GM12878 (cell line): ENCODE data around the gene OR56A4. TPM values are rescaled to one million over a fixed set of nuclear protein-coding genes. Genes with fewer than 3 reads are reported as not detected.

ENCODE experiments used
- ATAC-seq: fragments of 200-7000 bp; cut with Tn5 transposase; 3 replicates; pipeline ENCODE4 v1.9.1; 2020; ENCODE audit warnings: mild to moderate bottlenecking, moderate library complexity
- BruUV-seq: library from RNA; stranded (reverse); fragments of 400-500 nt; replicated peaks from 2 replicates; lab custom pipeline; 2021; lab: Mats Ljungman, UMichigan
- CTCF ChIA-PET: fragments of 300-600 bp; sonication (Branson Sonifier 250); formaldehyde crosslinking; extraction: SDS; loops from one replicate; lab custom pipeline; 2021; ENCODE audit warnings: inconsistent platforms; lab: Yijun Ruan, JAX
- POLR2A ChIA-PET: fragments of 350-600 bp; formaldehyde crosslinking; extraction: SDS; loops from one replicate; lab custom pipeline; 2021; ENCODE audit warnings: inconsistent platforms; lab: Charles Lee
- RAD21 ChIA-PET: fragments of 300-600 bp; sonication (Branson Sonifier 250); formaldehyde crosslinking; loops from one replicate; lab custom pipeline; 2023; ENCODE audit warnings: antibody characterized with exemption; ENCODE audit not compliant: unreplicated experiment; lab: Charles Lee
- SMC1A ChIA-PET: fragments of 300-600 bp; sonication (Branson Sonifier 250); formaldehyde crosslinking; loops from one replicate; lab custom pipeline; 2023; ENCODE audit not compliant: unreplicated experiment, uncharacterized antibody; lab: Charles Lee
- DNase-seq: peaks from one replicate; pipeline ENCODE4 v3.0.0-alpha.2; 2011; ENCODE audit warnings: low read depth, low spot score
- FAIRE-seq: peaks from 3 replicates; lab custom pipeline; 2011; peaks lifted over from hg19 to GRCh38; lab: Jason Lieb, UNC
- H2AFZ ChIP-seq: 2 replicates; pipeline ENCODE4 v1.6.0; 2011; ENCODE audit warnings: low read depth, low read length, control low read depth; ENCODE audit not compliant: control insufficient read depth
- H3K27ac ChIP-seq: 2 replicates; pipeline ENCODE4 v1.5.1; 2011; ENCODE audit warnings: control low read depth; ENCODE audit not compliant: control insufficient read depth, insufficient read depth
- H3K27me3 ChIP-seq, 2 experiments: replicated peaks in 1 of 2; 2 replicates each; pipeline versions ENCODE4 v1.6.0 to v1.6.1; 2011; ENCODE audit warnings: low read length in 1 of 2; ENCODE audit not compliant: control insufficient read depth in 2 of 2, insufficient read depth in 2 of 2
- H3K36me3 ChIP-seq, 2 experiments: 2 replicates each; pipeline ENCODE4 v1.5.1; 2011; ENCODE audit warnings: low read length in 1 of 2; ENCODE audit not compliant: control insufficient read depth in 2 of 2, insufficient read depth in 2 of 2
- H3K4me1 ChIP-seq: 2 replicates; pipeline ENCODE4 v1.6.1; 2011; ENCODE audit warnings: mild to moderate bottlenecking, low read length, moderate library complexity, mixed read lengths; ENCODE audit not compliant: control insufficient read depth, insufficient read depth
- H3K4me2 ChIP-seq: 2 replicates; pipeline ENCODE4 v1.6.0; 2011; ENCODE audit warnings: control low read depth; ENCODE audit not compliant: control insufficient read depth, insufficient read depth
- H3K4me3 ChIP-seq: fragments of 200-600 bp; sonication (generic); 2 replicates; pipeline ENCODE4 v1.5.1; 2016
- H3K79me2 ChIP-seq: 2 replicates; pipeline ENCODE4 v1.6.0; 2011; ENCODE audit warnings: low read length; ENCODE audit not compliant: control insufficient read depth, insufficient read depth
- H3K9ac ChIP-seq: 2 replicates; pipeline ENCODE4 v1.8.0; 2011; ENCODE audit warnings: low read length, control low read depth, mixed read lengths; ENCODE audit not compliant: control insufficient read depth, insufficient read depth
- H3K9me3 ChIP-seq: replicated peaks from 3 replicates; pipeline ENCODE4 v1.5.1; 2011; ENCODE audit warnings: mild to moderate bottlenecking, low read length; ENCODE audit not compliant: control insufficient read depth, insufficient read depth
- H4K20me1 ChIP-seq: 2 replicates; pipeline ENCODE4 v1.6.0; 2011; ENCODE audit not compliant: control insufficient read depth, insufficient read depth
- BHLHE40 ChIP-seq, 2 experiments: fragments of 450-650 bp in 1 of 2; IDR thresholded peaks; 2 replicates each; pipeline ENCODE4 v1.6.1; 2011 to 2017; ENCODE audit warnings: low read depth in 2 of 2, borderline replicate concordance in 1 of 2, improper control_type of control experiment in 1 of 2, low read length in 1 of 2, mild to moderate bottlenecking in 1 of 2
- BRCA1 ChIP-seq: IDR thresholded peaks from 2 replicates; pipeline ENCODE4 v1.6.1; 2011; ENCODE audit warnings: low read depth, low read length, improper control_type of control experiment
- CBX3 ChIP-seq: fragments of 200-600 bp; sonication (generic); IDR thresholded peaks from 2 replicates; pipeline ENCODE4 v1.6.1; 2016; ENCODE audit warnings: low read depth, borderline replicate concordance
- EP300 ChIP-seq, 2 experiments: fragments of 150-350 bp in 1 of 2; IDR thresholded peaks; 2 replicates each; pipeline ENCODE4 v1.6.1; 2011 to 2012; ENCODE audit warnings: low read depth in 2 of 2, low read length in 2 of 2, borderline replicate concordance in 1 of 2, improper control_type of control experiment in 1 of 2, inconsistent platforms in 1 of 2; ENCODE audit not compliant: control insufficient read depth in 1 of 2
- FOXK2 ChIP-seq: fragments of 450-650 bp; IDR thresholded peaks from 2 replicates; pipeline ENCODE4 v1.6.1; 2017; ENCODE audit warnings: mild to moderate bottlenecking, moderate library complexity
- KLF5 ChIP-seq: fragments of 450-650 bp; IDR thresholded peaks from 2 replicates; pipeline ENCODE4 v1.6.1; 2014; ENCODE audit warnings: mild to moderate bottlenecking; ENCODE audit not compliant: partially characterized antibody
- MXI1 ChIP-seq: fragments of 150-350 bp; IDR thresholded peaks from 2 replicates; pipeline ENCODE4 v1.6.1; 2011; ENCODE audit warnings: low read depth, mild to moderate bottlenecking, inconsistent platforms, low read length, improper control_type of control experiment
- NR2C1 ChIP-seq: fragments of 450-650 bp; IDR thresholded peaks from 2 replicates; pipeline ENCODE4 v1.6.1; 2017; ENCODE audit warnings: antibody characterized with exemption, mild to moderate bottlenecking, moderate library complexity
- PKNOX1 ChIP-seq: fragments of 450-650 bp; IDR thresholded peaks from 2 replicates; pipeline ENCODE4 v1.6.1; 2016; ENCODE audit warnings: mild to moderate bottlenecking
- POLR2AphosphoS2 ChIP-seq: IDR thresholded peaks from 2 replicates; pipeline ENCODE4 v1.6.1; 2011; ENCODE audit warnings: low read depth, mild to moderate bottlenecking, low read length, improper control_type of control experiment, moderate library complexity
- RB1 ChIP-seq: fragments of 450-650 bp; formaldehyde crosslinking; IDR thresholded peaks from 2 replicates; pipeline ENCODE4 v1.6.1; 2017; ENCODE audit warnings: mild to moderate bottlenecking, borderline replicate concordance
- TCF7 ChIP-seq: IDR thresholded peaks from 2 replicates; pipeline ENCODE4 v1.6.1; 2014; ENCODE audit warnings: antibody characterized with exemption, borderline replicate concordance
- ZNF217 ChIP-seq: fragments of 450-650 bp; IDR thresholded peaks from 2 replicates; pipeline ENCODE4 v1.6.1; 2017; ENCODE audit warnings: antibody characterized with exemption, mild to moderate bottlenecking
- ZNF24 ChIP-seq: fragments of 450-650 bp; IDR thresholded peaks from 2 replicates; pipeline ENCODE4 v1.6.1; 2017; ENCODE audit warnings: antibody characterized with exemption, mild to moderate bottlenecking
- ZNF274 ChIP-seq: IDR thresholded peaks from one replicate; pipeline ENCODE4 v1.8.0; 2011; ENCODE audit not compliant: insufficient read length, insufficient read depth
- ZNF384 ChIP-seq: IDR thresholded peaks from 2 replicates; pipeline ENCODE4 v1.6.1; 2012; ENCODE audit warnings: low read depth, mild to moderate bottlenecking, low read length, improper control_type of control experiment, borderline replicate concordance
- ZSCAN29 ChIP-seq: fragments of 450-650 bp; IDR thresholded peaks from 2 replicates; pipeline ENCODE4 v1.6.1; 2017; ENCODE audit warnings: mild to moderate bottlenecking, moderate library complexity
- WGBS: methylation state at CpG from one replicate; pipeline ENCODE4 v1.1.6; 2016; ENCODE audit warnings: low lambda C conversion rate; ENCODE audit not compliant: insufficient replicate concordance, insufficient coverage; ENCODE audit errors: missing lambda C conversion rate; 5-methylcytosine and 5-hydroxymethylcytosine counted together
- in situ Hi-C: fragments of 300-500 bp; cut with MboI; formaldehyde crosslinking; loops from 9 replicates; pipeline ENCODE4 v1.14.3; 2018; ENCODE audit warnings: mixed read lengths
- intact Hi-C: fragments of 100-400 bp; cut with micrococcal nuclease; formaldehyde crosslinking; loops from one replicate; pipeline ENCODE4 v1.14.2; 2022; ENCODE audit not compliant: unreplicated experiment
- polyA plus RNA-seq, 11 experiments: library from polyadenylated mRNA; depleted of rRNA in 4 of 11; unstranded in 6 of 11; stranded (reverse) in 5 of 11; fragments of >200 nt; fragmentation: Nextera tagmentation in 4 of 11; fragmentation: Illumina TruSeq in 1 of 11; extraction: Ambion mirVana in 4 of 11; extraction: Trizol in 1 of 11; gene quantifications; 1 replicate in 1 of 11; 2 replicates in 10 of 11; pipeline versions ENCODE4 v1.2.1 to v1.2.3, GENCODE V29; 2011 to 2016; ENCODE audit warnings: inconsistent platforms in 2 of 11, missing spikeins in 2 of 11, low read depth in 1 of 11
- total RNA-seq, 4 experiments: library from RNA; depleted of rRNA in 3 of 4; stranded (reverse); fragments of >200 nt in 3 of 4; fragmentation: Illumina TruSeq in 1 of 4; extraction: Trizol in 1 of 4; gene quantifications; 2 replicates each; pipeline versions ENCODE4 v1.2.1 to v1.2.3, GENCODE V29; 2013 to 2021

OR56A4 gene
- total and polyA plus RNA-seq, 10 of the 15 experiments (the other 5 are each of a cell fraction or from before 2014, with no cell fraction given): not detected

GRCh38 chr11:6030708-6031405 is 24.1 kb upstream of the OR56A4 start, which contains the start of gene OR56A1:
Gene OR56A1 (minus strand): TSS chr11:6030758. CDS start chr11:6027692, 3,066 bp downstream.
- ChIA-PET SMC1A (no interaction called here), RAD21 (no interaction called here), POLR2A (no interaction called here), CTCF (no interaction called here)
- no peak within 1 kb of the TSS for H3K9ac ChIP-seq
- H3K4me3 ChIP-seq: no peak within 1 kb of the TSS
- no peak within 1 kb of the TSS for H3K4me2 ChIP-seq
- TF ChIP-seq EP300 (IDR thresholded peaks at IDR 0.05; ENCODE audit: borderline replicate concordance in 1 of 2, control insufficient read depth in 1 of 2, low read depth in 2 of 2, low read length in 2 of 2): no peak
- no peak for TF ChIP-seq BRCA1
- no peak for TF ChIP-seq CBX3
- no peak for TF ChIP-seq POLR2AphosphoS2
- TF ChIP-seq ZNF384: no peak
- TF ChIP-seq RB1: no peak
- TF ChIP-seq PKNOX1: no peak
- no peak for TF ChIP-seq TCF7
- no peak for TF ChIP-seq FOXK2
- no peak for TF ChIP-seq NR2C1
- no peak for TF ChIP-seq BHLHE40 (IDR thresholded peaks at IDR 0.05; ENCODE audit: borderline replicate concordance in 1 of 2, low read depth in 2 of 2, low read length in 1 of 2)
- no peak for TF ChIP-seq ZNF274
- no peak for TF ChIP-seq ZNF217
- TF ChIP-seq MXI1: no peak
- no peak for TF ChIP-seq ZSCAN29
- TF ChIP-seq ZNF24: no peak
- TF ChIP-seq KLF5: no peak
- BruUV-seq: no TSS peak
- intact Hi-C loops (no loop called here), in situ Hi-C loops (no loop called here)
- H3K79me2 ChIP-seq: no peaks in the 10 kb centered on the region
- no peaks in the 10 kb centered on the region for H3K36me3 ChIP-seq
- no peak for DNase-seq
- ATAC-seq: no peak
- H2AFZ ChIP-seq: no peak within 1 kb of the TSS
- H3K9me3 ChIP-seq: no peaks in the 10 kb centered on the region
- no peaks in the 10 kb centered on the region for H3K27me3 ChIP-seq
- no peaks in the 10 kb centered on the region for H3K4me1 ChIP-seq
- no peak within 1 kb of the TSS for H3K27ac ChIP-seq
- 0% methylated on average over 1 of the region's 1 CpG for WGBS
- no peak for FAIRE-seq
- H4K20me1 ChIP-seq: no peaks in the 10 kb centered on the region
